H1 (cell line): ENCODE data around the gene APOBEC3F. TPM values are rescaled to one million over a fixed set of nuclear protein-coding genes. Genes with fewer than 3 reads are reported as not detected.

ENCODE experiments used
- NANOG ChIP-seq: IDR thresholded peaks from 2 replicates; pipeline ENCODE4 v1.6.1; 2011; ENCODE audit warnings: low read length, low read depth, mild to moderate bottlenecking, inconsistent platforms; ENCODE audit not compliant: insufficient read depth, poor library complexity, severe bottlenecking
- polyA plus RNA-seq, 7 experiments: library from polyadenylated mRNA; depleted of rRNA in 3 of 7; stranded (reverse) in 5 of 7; unstranded in 2 of 7; fragments of >200 nt in 5 of 7; fragments of 200-250 nt in 2 of 7; gene quantifications; 1 replicate in 5 of 7; 2 replicates in 1 of 7; 4 replicates in 1 of 7; pipeline versions ENCODE4 v1.2.1 to v1.2.3, GENCODE V29; 2011 to 2013; ENCODE audit warnings: missing spikeins in 2 of 7, mixed read lengths in 2 of 7
- total RNA-seq: library from RNA; stranded (reverse); fragmentation: NEBNext Ultra II Directional; extraction: Animal tissue kit (Norgen Biotek cat#: 25700); gene quantifications from 2 replicates; pipeline ENCODE4 v1.2.1, GENCODE V29; 2021

Gene APOBEC3F
- total and polyA plus RNA-seq, 2 of the 8 experiments (the other 6 are each of a cell fraction or from before 2014, with no cell fraction given) = 4.0 to 7.3 TPM

DNA sequence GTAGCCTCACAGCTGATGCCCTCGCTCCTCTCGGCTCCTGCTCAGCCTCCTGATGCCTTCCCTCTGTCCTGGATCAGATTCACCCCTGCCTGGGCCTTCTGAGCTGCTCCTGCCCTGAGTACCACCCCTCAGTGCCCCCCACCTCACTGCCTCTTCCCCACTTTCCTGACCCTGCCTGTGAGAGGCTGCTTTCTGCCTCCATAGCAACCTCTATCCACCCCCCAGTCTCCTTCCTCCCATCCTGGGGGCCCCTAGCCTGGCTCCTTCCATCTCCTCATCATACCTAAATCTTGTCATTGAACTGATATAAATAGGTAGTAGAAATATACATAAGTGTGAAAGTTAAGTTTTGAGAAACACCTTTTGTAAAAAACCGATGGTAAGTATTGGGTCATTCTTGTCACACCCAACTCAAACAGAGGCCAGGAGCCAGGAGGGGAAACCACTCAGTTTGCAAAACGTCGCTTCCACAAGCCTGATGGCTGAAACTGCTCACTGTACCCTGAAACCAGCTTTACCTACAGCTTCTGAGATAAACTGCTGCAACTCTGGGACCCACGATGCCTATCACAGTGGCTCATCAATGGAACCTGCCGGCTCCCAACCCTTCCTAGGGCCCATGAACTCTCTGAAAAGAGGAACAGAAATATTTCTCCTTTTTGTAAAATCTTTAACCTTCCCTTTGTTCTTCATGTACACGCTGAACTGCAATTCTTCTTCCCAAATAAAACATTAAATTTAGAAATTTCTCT lies 51.6 kb downstream of the APOBEC3F start (continued):
- TF ChIP-seq NANOG = no peak
